Nucleus accumbens (tissue), 56 donors: ENCODE results near the gene MAMDC2.

Experiments
- DNase-seq, 56 donors: peaks; one replicate each; lab custom pipeline; 2025; lab: John Stamatoyannopoulos, UW

MAMDC2 gene

GRCh38 chr9:70060883-70061507 is 17.3 kb downstream of the MAMDC2 start:
- DNase-seq, result no peak

DNA sequence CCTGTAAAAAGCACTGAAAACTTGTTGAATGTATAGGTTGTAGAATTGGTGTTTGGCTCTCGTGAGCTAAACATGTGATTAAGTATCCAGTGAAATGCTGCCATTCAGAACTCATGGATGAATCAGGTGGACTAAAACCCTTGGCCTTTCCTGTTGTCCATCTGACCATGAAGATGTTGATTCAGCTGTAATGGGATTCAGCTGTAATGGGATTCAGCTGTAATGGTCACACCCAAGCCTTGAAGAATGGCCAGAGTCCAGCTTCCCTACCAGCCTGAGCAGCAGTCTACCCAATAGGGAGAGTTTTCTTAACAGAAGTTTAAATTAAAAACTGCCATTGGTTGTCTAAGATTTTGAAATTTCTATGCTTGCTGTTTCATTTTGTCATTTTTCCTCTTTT is 18.1 kb downstream of the MAMDC2 start:
- no peak for DNase-seq

DNA sequence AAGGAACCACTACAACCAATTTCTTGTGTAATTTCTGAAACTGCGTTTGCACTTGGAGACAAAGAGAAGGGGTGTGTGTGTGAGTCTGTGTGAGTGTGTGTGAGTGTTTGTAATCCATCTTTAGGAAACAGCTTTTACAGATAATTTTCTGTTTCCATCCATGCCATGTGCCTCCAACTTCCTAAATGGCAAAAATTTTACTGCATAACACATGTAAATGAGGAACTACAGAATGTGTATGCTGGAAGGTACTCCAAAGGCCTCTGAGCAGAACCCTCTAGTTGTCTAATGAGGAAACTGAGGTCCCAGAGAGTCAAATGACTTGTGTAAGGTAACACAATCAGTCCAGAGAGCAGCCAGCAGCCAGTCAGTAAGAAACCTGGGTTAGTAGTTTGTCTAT is 20.8 kb downstream of the MAMDC2 start:
- DNase-seq, result no peak

- DNase-seq, result no peak
Measured at GRCh38 chr9:70065572-70065971, 21.9 kb downstream of the MAMDC2 start.

DNA sequence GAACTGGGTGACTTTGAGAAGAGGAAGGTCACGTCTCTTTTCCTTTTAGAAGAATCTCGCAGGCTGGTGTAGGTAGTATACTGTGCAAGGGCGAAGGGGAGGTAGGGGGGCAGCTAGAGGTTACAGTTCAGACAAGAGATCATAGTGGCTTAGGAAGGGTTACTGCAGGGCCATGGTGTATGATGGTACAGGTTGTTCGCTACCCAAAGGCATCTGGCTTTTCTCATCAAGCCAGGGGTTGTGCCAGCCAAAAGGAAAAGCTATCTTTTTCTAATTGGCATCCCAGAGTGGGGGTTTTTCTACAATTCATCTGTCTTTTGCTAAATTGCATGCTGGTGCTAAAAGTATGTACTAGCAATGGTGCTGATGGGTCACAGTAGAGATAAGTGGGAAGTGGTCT is 22.8 kb downstream of the MAMDC2 start:
- no peak for DNase-seq

DNA sequence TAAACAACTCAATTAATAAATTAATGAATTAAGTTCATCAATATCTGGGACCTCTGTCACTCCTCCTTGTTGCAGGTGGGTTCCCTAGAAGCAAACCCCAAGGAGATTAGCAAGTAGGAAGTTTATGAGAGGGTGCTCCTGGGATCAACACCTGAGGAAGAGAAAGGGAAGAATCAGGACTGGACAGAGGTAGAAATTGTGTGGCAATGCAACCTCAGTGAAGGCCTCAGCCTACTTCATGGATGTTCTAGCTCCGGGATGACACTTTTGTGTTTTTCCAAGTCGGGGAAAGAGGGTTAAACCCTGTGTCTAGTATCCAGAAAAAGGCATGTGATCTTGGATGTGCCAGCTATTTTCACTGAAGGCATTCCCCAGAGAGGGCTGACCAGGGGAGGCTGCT is 23.2 kb downstream of the MAMDC2 start:
- no peak for DNase-seq

- DNase-seq, result no peak
Measured at GRCh38 chr9:70069704-70070103, 26.1 kb downstream of the MAMDC2 start.

- no peak for DNase-seq
Measured at GRCh38 chr9:70073193-70073592, 29.5 kb downstream of the MAMDC2 start.

DNA sequence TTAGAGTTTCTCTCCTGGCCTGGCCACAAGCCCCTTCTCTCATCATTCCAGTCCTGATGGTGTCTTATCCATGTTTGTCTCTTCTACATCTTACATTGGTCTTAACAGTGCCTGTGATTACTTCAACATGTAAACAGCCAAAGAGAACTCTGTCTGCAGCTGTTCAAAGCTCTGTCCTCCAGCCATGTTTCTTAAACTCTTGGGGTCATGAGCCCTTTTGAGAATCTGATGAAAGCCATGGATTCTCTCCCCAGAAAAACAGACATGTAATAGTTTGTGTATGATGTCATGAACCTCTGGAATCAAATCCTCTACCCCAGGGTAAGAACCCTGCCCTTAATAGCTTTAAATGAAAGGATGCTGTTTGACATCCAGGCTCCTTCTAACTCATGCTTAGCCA is 30.1 kb downstream of the MAMDC2 start:
- DNase-seq, result no peak

- no peak for DNase-seq
Measured at GRCh38 chr9:70076678-70077077, 33.0 kb downstream of the MAMDC2 start.

DNA sequence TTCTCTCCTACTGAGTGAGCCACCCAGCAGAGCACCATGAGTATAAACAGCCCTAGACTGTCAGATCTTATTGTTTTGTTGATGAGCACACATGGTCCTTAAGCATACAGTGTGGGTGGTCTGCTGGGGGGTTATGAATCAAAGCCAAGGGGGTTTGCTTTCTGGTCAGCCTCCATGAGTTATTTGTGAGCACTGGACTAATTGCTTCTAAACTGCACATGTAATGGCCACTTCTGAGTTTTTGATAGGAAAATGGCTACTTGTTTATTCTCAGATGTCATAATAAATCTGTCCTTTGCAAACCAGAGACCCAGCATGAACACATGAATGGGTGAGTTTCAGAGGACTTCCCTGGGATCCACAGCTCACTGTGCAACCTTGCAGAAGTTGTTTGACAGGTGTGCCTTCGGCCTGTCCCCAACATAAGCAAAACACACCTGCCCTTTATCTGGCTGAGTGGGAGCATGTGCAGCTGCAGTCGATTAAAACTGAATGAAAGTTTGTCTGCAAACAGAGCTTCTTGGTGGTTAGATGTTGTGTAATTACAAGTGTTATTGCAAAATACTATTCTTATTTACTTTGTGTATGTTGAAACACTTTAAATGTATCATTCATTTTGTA is 35.9 kb downstream of the MAMDC2 start:
- DNase-seq, result no peak

DNA sequence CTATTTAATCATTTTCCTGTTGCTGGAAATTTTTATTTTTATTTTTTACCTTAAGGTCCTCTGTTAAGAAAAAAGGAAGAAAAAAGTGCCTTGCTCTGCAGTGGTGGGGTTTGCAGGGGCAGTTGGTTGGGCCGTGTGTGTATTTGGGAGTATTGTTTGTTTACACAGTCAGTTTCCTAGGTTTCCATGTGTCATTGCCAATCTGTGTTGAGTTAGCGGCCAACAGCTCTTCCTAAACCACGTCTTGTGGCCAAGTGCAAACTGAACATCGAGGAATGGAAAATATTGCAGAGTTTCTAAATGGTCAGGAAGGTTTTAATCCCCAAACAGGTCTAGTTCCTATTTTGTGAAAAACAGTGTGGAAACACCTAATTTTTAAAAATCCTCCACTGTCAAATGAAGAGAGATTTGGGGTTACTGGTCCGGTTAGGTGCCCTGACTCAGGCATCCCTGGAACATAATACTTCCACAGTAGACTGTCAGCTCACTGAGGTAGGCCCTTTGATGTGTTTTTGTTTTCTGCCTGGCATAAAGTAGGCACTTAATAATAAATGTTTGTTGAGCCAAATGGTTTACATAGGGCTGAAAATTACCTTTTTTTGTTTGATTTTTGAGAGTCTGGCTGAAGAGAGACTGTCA is 37.0 kb downstream of the MAMDC2 start:
- peak in 6 of 56 donors; percentile 1 to 28 (median 5) for DNase-seq

GRCh38 chr9:70081120-70081495 is 37.5 kb downstream of the MAMDC2 start:
- no peak for DNase-seq

DNA sequence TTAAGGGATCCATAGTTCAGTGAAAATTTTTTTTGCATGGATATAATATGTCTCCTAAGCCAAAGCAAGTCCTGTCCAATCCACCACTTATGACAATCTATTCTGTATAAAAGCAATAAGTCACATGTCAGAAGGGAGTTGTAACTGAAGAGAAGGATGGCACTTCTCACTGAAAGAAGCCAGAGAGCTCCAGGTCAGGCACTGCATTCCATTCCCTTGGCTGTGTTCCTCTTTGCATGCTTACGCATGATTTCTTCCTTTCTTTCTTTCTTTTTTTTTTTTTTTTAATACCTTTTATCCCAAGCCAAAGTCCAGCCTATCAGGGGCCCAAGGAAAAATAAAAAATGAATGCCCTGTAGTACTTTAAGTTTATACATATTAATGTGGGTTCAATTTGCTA is 39.8 kb downstream of the MAMDC2 start:
- no peak for DNase-seq

DNA sequence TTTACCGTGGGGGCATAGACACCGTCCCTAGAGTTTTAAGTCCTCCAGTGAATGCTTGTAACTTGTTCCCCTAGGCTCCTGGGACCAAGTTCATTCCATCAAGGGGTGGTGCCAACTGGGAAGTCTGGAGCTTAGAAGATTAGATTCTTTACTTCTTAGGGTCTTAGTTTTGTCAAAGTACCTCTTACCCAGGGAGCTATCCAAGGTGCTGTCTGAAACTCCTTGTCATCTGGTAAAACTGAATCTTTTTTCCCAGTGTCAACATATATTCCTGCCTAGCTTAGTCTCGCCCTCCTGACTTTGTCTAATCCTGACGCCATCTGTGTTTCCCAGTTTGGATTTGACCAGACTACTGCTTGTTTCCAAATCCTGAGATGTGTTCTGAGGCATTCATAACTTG is 41.6 kb downstream of the MAMDC2 start:
- DNase-seq, result no peak

GRCh38 chr9:70091103-70091502 is 47.5 kb downstream of the MAMDC2 start:
- no peak for DNase-seq

DNA sequence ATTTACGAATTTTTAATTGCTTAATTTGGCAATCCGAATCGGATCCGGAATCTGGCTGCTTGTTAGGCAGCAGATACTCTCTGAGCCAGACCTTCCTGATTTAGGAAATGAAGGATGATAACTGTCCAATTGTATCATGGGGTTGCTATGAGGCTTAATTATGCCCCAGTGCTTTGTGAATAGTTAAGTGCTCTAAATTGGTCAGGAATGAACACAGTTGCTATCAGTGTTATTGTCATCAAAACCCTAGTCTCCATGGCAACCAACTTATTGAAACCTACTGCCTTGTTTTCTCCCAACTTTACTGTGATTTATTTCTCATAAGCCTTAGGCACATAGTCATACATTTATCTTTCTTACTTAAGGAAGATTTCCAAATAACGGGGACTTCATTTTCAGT is 47.9 kb downstream of the MAMDC2 start:
- no peak for DNase-seq

GRCh38 chr9:70092190-70092589 is 48.5 kb downstream of the MAMDC2 start:
- DNase-seq, result no peak

DNA sequence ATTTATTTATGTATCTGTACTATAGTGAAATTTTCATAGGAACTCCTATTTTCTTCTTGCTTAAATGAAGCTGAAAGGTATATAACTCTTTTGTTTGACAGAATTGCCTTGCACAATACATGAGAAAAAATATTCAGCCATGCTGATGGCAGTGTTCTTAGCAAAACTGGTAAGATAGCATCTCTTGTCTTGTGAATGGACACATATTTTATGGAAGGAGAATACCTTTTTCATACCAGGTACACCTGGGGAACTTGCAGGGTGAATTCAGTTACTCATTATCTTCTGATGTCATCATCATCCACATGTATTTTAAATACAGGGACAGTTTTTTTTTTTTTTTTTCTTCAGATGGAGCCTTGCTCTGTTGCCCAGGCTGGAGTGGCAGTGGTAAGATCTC is 49.4 kb downstream of the MAMDC2 start:
- DNase-seq, result no peak

- no peak for DNase-seq
Measured at GRCh38 chr9:70093944-70094343, 50.3 kb downstream of the MAMDC2 start.

DNA sequence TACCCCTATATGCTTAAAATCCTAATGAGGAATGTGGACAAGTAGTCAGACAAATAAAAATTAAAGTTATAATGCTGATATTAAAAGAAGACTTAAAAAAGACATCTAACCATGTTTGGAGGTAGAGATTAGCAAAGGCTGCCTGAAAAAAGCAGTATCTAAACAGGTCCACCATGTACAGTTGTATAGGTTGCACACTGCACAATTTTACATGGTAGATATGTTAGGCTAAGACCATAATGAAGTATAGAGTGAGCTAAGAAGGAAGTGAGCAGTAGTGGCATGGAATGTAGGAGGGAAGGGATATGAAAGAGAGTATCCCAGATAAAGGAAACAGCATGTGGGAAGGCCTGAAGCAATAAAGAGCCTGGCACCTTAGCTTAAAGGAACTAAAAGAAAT is 51.1 kb downstream of the MAMDC2 start:
- no peak for DNase-seq

DNA sequence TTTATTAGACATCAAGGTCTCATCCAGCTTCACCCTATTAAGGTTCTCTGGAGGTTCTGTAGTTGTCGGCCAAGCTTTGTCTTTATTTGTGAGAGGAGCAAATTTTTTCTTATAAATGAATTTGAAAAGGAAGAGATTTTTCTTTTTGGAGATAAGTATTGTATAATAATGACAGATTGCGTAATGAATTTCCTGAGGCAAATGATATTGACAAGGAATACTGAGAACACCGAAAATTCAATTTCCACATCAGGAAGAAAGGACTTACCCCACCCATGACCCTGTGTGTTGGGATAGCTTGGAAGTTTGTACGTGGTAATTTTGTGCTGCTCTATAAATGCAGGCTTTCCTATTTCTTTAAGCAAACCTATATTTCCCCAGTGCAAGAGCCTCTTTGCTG is 53.5 kb downstream of the MAMDC2 start:
- no peak for DNase-seq
